DND-41 (cell line): ENCODE measurements around the gene FAM13A.

Experiments used
- ATAC-seq: fragments of 200-7000 bp; cut with Tn5 transposase; 3 replicates; pipeline ENCODE4 v1.9.1; 2021; ENCODE audit warnings: low read depth; ENCODE audit not compliant: insufficient read depth
- DNase-seq: peaks from one replicate; pipeline ENCODE4 v3.0.0-alpha.2; 2020
- H2AFZ ChIP-seq: 2 replicates; pipeline ENCODE4 v1.6.0; 2012; ENCODE audit warnings: low read depth, low read length
- H3K27ac ChIP-seq: 2 replicates; pipeline ENCODE4 v1.5.1; 2012; ENCODE audit warnings: low read length, inconsistent platforms
- H3K27me3 ChIP-seq: fragments of 200-600 bp; sonication (generic); 2 replicates; pipeline ENCODE4 v1.6.0; 2012; ENCODE audit warnings: low read length, mild to moderate bottlenecking, inconsistent platforms; ENCODE audit not compliant: insufficient read depth, poor library complexity
- H3K36me3 ChIP-seq: 2 replicates; pipeline ENCODE4 v1.5.1; 2012; ENCODE audit warnings: low read length, inconsistent platforms; ENCODE audit not compliant: insufficient read depth
- H3K4me1 ChIP-seq: 2 replicates; pipeline ENCODE4 v1.5.1; 2012; ENCODE audit warnings: mild to moderate bottlenecking, low read length; ENCODE audit not compliant: insufficient read depth
- H3K4me2 ChIP-seq: 2 replicates; pipeline ENCODE4 v1.6.0; 2012; ENCODE audit warnings: mild to moderate bottlenecking, moderate library complexity, low read length, inconsistent platforms; ENCODE audit not compliant: insufficient read depth
- H3K4me3 ChIP-seq, 2 experiments: fragments of 200-600 bp in 1 of 2; shearing (Covaris generic) in 1 of 2; 2 replicates each; pipeline ENCODE4 v1.5.1; 2012 to 2016; ENCODE audit warnings: inconsistent platforms in 2 of 2, low read length in 2 of 2, mild to moderate bottlenecking in 2 of 2, low read depth in 1 of 2, moderate library complexity in 1 of 2
- H3K79me2 ChIP-seq: 2 replicates; pipeline ENCODE4 v1.6.0; 2012; ENCODE audit warnings: low read length, inconsistent platforms; ENCODE audit not compliant: insufficient read depth
- H3K9ac ChIP-seq: 2 replicates; pipeline ENCODE4 v1.6.0; 2012; ENCODE audit warnings: low read depth, mild to moderate bottlenecking, inconsistent platforms, low read length, moderate library complexity
- H3K9me3 ChIP-seq: 2 replicates; pipeline ENCODE4 v1.5.1; 2012; ENCODE audit warnings: low read length, moderate library complexity, mild to moderate bottlenecking, inconsistent platforms; ENCODE audit not compliant: insufficient read depth, severe bottlenecking
- H4K20me1 ChIP-seq: 2 replicates; pipeline ENCODE4 v1.6.0; 2012; ENCODE audit warnings: low read length; ENCODE audit not compliant: insufficient read depth
- EZH2 ChIP-seq: IDR thresholded peaks from 3 replicates; pipeline ENCODE4 v1.6.1; 2012; ENCODE audit warnings: borderline replicate concordance, low read depth, mild to moderate bottlenecking, moderate library complexity, low read length, inconsistent platforms; ENCODE audit not compliant: severe bottlenecking
- TF ChIP-seq, protein P1 (sequence below): IDR thresholded peaks from 2 replicates; pipeline ENCODE4 v1.5.1; 2012; ENCODE audit warnings: borderline replicate concordance, low read length, moderate library complexity, mild to moderate bottlenecking; ENCODE audit not compliant: poor library complexity, severe bottlenecking; ENCODE audit errors: extremely low read depth

Gene FAM13A

DNA sequence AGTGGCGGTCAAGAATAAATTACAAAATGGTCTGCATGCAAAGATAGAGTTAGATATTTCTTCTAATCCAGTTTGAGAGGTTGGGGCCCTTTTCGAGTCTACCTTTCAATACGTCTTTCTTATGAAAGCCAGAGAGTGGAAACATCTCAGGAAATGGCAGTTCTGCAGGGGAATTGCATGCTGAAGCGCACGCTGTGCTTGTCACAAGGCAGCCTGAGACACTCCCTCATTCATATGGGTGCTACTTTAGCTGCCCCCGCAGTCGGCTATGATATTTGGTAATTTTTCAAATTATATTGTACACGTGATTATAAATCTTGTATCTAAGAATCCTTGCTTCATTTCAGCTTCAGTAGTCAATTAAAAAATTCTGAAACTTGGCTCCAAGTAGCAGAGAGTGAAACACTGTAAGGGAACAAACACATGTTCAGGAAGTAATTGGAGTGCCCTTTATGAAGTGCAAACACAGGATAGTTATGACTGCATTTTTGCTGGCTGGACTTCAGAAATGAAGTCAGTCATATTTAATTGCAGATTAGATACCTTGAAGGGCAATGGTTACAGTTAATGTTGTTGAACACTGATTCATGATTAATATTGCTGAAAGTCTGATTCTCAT lies 213.8 kb downstream of the FAM13A start:
- no peaks in the 10 kb centered on the region for H3K79me2 ChIP-seq
- no peak overlapping the region for H3K4me3 ChIP-seq
- no peak overlapping the region for H3K27ac ChIP-seq
- no peak overlapping the region for H3K9ac ChIP-seq
- no peak for TF ChIP-seq EZH2
- TF ChIP-seq, protein P1, sequence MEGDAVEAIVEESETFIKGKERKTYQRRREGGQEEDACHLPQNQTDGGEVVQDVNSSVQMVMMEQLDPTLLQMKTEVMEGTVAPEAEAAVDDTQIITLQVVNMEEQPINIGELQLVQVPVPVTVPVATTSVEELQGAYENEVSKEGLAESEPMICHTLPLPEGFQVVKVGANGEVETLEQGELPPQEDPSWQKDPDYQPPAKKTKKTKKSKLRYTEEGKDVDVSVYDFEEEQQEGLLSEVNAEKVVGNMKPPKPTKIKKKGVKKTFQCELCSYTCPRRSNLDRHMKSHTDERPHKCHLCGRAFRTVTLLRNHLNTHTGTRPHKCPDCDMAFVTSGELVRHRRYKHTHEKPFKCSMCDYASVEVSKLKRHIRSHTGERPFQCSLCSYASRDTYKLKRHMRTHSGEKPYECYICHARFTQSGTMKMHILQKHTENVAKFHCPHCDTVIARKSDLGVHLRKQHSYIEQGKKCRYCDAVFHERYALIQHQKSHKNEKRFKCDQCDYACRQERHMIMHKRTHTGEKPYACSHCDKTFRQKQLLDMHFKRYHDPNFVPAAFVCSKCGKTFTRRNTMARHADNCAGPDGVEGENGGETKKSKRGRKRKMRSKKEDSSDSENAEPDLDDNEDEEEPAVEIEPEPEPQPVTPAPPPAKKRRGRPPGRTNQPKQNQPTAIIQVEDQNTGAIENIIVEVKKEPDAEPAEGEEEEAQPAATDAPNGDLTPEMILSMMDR = no peak
- DNase-seq = no peak
- H3K36me3 ChIP-seq = no peaks in the 10 kb centered on the region
- no peaks in the 10 kb centered on the region for H3K9me3 ChIP-seq
- no peak overlapping the region for H3K4me2 ChIP-seq
- no peak for ATAC-seq
- H4K20me1 ChIP-seq = no peaks in the 10 kb centered on the region
- no peaks in the 10 kb centered on the region for H3K4me1 ChIP-seq
- peaks cover 12% of the 10 kb centered on the region for H3K27me3 ChIP-seq
- H2AFZ ChIP-seq = no peak overlapping the region

- Histone ChIP-seq H3K9me3 (no peaks in the 10 kb centered on the region), H3K36me3 (no peaks in the 10 kb centered on the region), H3K4me2 (no peak overlapping the region), H3K27me3 (peaks cover 12% of the 10 kb centered on the region), H3K27ac (no peak overlapping the region), H3K4me3 (no peak overlapping the region), H3K79me2 (no peaks in the 10 kb centered on the region), H2AFZ (no peak overlapping the region), H3K9ac (no peak overlapping the region), H4K20me1 (no peaks in the 10 kb centered on the region), H3K4me1 (no peaks in the 10 kb centered on the region)
- DNase-seq = no peak
- TF ChIP-seq, protein P1 = no peak
- TF ChIP-seq EZH2 = no peak
- ATAC-seq = no peak
Measured at GRCh38 chr4:88841635-88842034, 215.3 kb downstream of the FAM13A start.

DNA sequence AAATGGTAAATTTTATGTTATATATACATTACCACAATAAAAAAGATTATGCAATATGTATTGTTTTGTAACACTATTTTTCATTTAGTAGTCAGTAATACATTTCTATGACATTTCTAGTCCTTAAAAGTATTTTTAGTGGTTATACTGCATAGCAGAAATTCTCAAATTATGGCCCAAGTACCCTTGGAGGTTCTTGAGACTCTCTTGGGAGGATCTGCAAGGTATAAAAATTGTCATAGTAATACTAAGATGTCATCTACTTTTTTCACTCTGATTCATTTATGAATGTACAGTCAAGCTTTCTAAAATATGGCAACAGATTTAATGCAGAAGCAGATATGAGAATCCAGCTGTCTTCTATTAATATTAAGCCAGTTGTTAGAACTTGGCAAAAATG lies 220.8 kb downstream of the FAM13A start:
- no peaks in the 10 kb centered on the region for H3K27me3 ChIP-seq
- no peak for TF ChIP-seq EZH2
- TF ChIP-seq, protein P1 = no peak
- no peaks in the 10 kb centered on the region for H4K20me1 ChIP-seq
- H3K36me3 ChIP-seq = no peaks in the 10 kb centered on the region
- no peak overlapping the region for H3K4me3 ChIP-seq
- no peak overlapping the region for H3K27ac ChIP-seq
- H3K4me2 ChIP-seq = no peak overlapping the region
- no peaks in the 10 kb centered on the region for H3K79me2 ChIP-seq
- DNase-seq (no peak), ATAC-seq (no peak)
- H3K4me1 ChIP-seq = no peaks in the 10 kb centered on the region
- H3K9me3 ChIP-seq = no peaks in the 10 kb centered on the region
- H3K9ac ChIP-seq = no peak overlapping the region
- H2AFZ ChIP-seq = no peak overlapping the region
